ENCODE results near the gene DNAJB9.
"Not testable (repeated sequence)": the region's sequence is repeated elsewhere in the genome, so short reads cannot be mapped to it uniquely, and the experiment has no call there.

The DNAJB9 gene

GRCh38 chr7:108569381-108570145 is at the start of gene DNAJB9, which contains the start of gene THAP5:
Gene DNAJB9 (plus strand): TSS chr7:108569874. CDS start chr7:108571727, 1,853 bp downstream.
Gene THAP5 (minus strand): TSS chr7:108569706. CDS start chr7:108569569, 137 bp downstream.
- DNase-seq: peak; percentile 97

GRCh38 chr7:108522780-108523179 is 46.9 kb upstream of the DNAJB9 start:
- DNase-seq: no peak

- peak; percentile 83 for DNase-seq
Observed at GRCh38 chr7:108525327-108525984, 44.2 kb upstream of the DNAJB9 start.

GRCh38 chr7:108525985-108526767 is 43.5 kb upstream of the DNAJB9 start, which contains the start of gene PNPLA8:
Gene PNPLA8 (minus strand): TSS chr7:108526135. CDS start chr7:108515491, 10,644 bp downstream.
- peak; percentile 98 for DNase-seq

GRCh38 chr7:108526768-108527017 is 43.0 kb upstream of the DNAJB9 start:
- DNase-seq: no peak

- DNase-seq: no peak
Observed at GRCh38 chr7:108528183-108528712, 41.4 kb upstream of the DNAJB9 start.

GRCh38 chr7:108529341-108529740 is 40.3 kb upstream of the DNAJB9 start:
- DNase-seq: no peak

- no peak for DNase-seq
Observed at GRCh38 chr7:108533712-108534111, 36.0 kb upstream of the DNAJB9 start.

GRCh38 chr7:108535257-108535656 is 34.4 kb upstream of the DNAJB9 start:
- DNase-seq: peak; percentile 5

- peak; percentile 20 for DNase-seq
Observed at GRCh38 chr7:108535744-108536143, 33.9 kb upstream of the DNAJB9 start.

- DNase-seq: no peak
Observed at GRCh38 chr7:108537229-108537628, 32.4 kb upstream of the DNAJB9 start.

- DNase-seq: peak; percentile 77
Observed at GRCh38 chr7:108538236-108538635, 31.4 kb upstream of the DNAJB9 start.

GRCh38 chr7:108538685-108539084 is 31.0 kb upstream of the DNAJB9 start:
- DNase-seq: not testable (repeated sequence)

GRCh38 chr7:108541478-108541877 is 28.2 kb upstream of the DNAJB9 start:
- no peak for DNase-seq

GRCh38 chr7:108548141-108548896 is 21.4 kb upstream of the DNAJB9 start:
- DNase-seq: not testable (repeated sequence)

GRCh38 chr7:108556665-108557064 is 13.0 kb upstream of the DNAJB9 start:
- not testable (repeated sequence) for DNase-seq

- no peak for DNase-seq
Observed at GRCh38 chr7:108557191-108557590, 12.5 kb upstream of the DNAJB9 start.

GRCh38 chr7:108557617-108558016 is 12.1 kb upstream of the DNAJB9 start:
- no peak for DNase-seq

GRCh38 chr7:108559253-108559652 is 10.4 kb upstream of the DNAJB9 start:
- DNase-seq: no peak

- DNase-seq: no peak
Observed at GRCh38 chr7:108561047-108561619, 8.5 kb upstream of the DNAJB9 start.

- DNase-seq: no peak
Observed at GRCh38 chr7:108565987-108566386, 3.7 kb upstream of the DNAJB9 start.

GRCh38 chr7:108568801-108569380 is 783 bp upstream of the DNAJB9 start:
- DNase-seq: no peak
